Loucy (cell line): ENCODE results near the gene SCN3A.

ENCODE experiments used
- H2AFZ ChIP-seq: fragments of 200-600 bp; sonication (generic); 2 replicates; pipeline ENCODE4 v1.6.0; 2016; ENCODE audit warnings: antibody characterized with exemption, mild to moderate bottlenecking, low read length, moderate library complexity
- H3F3A ChIP-seq: fragments of 200-600 bp; 2 replicates; pipeline ENCODE4 v1.6.0; 2016; ENCODE audit warnings: antibody characterized with exemption, low read depth, mild to moderate bottlenecking
- H3K27me3 ChIP-seq: fragments of 200-600 bp; sonication (generic); 2 replicates; pipeline ENCODE4 v1.6.1; 2014; ENCODE audit warnings: low read length, mild to moderate bottlenecking; ENCODE audit not compliant: insufficient read depth, poor library complexity, severe bottlenecking
- H3K36me3 ChIP-seq: fragments of 200-600 bp; sonication (generic); 2 replicates; pipeline ENCODE4 v1.6.1; 2016; ENCODE audit warnings: low read length; ENCODE audit not compliant: insufficient read depth
- H3K4me1 ChIP-seq: fragments of 200-600 bp; sonication (generic); 2 replicates; pipeline ENCODE4 v1.5.1; 2014; ENCODE audit warnings: low read length, mild to moderate bottlenecking; ENCODE audit not compliant: insufficient read depth, poor library complexity, severe bottlenecking
- H3K4me2 ChIP-seq: fragments of 200-600 bp; sonication (generic); 2 replicates; pipeline ENCODE4 v1.6.0; 2014; ENCODE audit warnings: antibody characterized with exemption, low read length, low read depth, mild to moderate bottlenecking; ENCODE audit not compliant: poor library complexity, severe bottlenecking
- H3K4me3 ChIP-seq: fragments of 200-600 bp; sonication (generic); 2 replicates; pipeline ENCODE4 v1.5.1; 2014; ENCODE audit warnings: low read length, mild to moderate bottlenecking, mixed read lengths; ENCODE audit not compliant: poor library complexity, severe bottlenecking
- H3K79me2 ChIP-seq: fragments of 200-600 bp; sonication (generic); 2 replicates; pipeline ENCODE4 v1.6.1; 2014; ENCODE audit warnings: low read length; ENCODE audit not compliant: insufficient read depth
- H3K9ac ChIP-seq: fragments of 200-600 bp; sonication (generic); 2 replicates; pipeline ENCODE4 v1.6.0; 2014; ENCODE audit warnings: mild to moderate bottlenecking, low read depth, low read length, moderate library complexity; ENCODE audit not compliant: poor library complexity, severe bottlenecking
- H3K9me2 ChIP-seq: fragments of 200-600 bp; sonication (generic); replicated peaks from 2 replicates; pipeline ENCODE4 v1.6.1; 2016; ENCODE audit warnings: low read depth, low read length, mixed read lengths
- H3K9me3 ChIP-seq: fragments of 200-600 bp; sonication (generic); 2 replicates; pipeline ENCODE4 v1.6.1; 2014; ENCODE audit warnings: mild to moderate bottlenecking, antibody characterized with exemption, low read length, low read depth; ENCODE audit not compliant: insufficient read depth
- H4K20me1 ChIP-seq: fragments of 200-600 bp; sonication (generic); 2 replicates; pipeline ENCODE4 v1.6.0; 2014; ENCODE audit warnings: antibody characterized with exemption, low read length, mild to moderate bottlenecking; ENCODE audit not compliant: insufficient read depth, poor library complexity, severe bottlenecking
- CTCF ChIP-seq: fragments of 200-600 bp; sonication (generic); conservative IDR thresholded peaks from 2 replicates; pipeline ENCODE4 v1.5.1; 2014; ENCODE audit warnings: mild to moderate bottlenecking, antibody characterized with exemption, low read length
- EZH2phosphoT487 ChIP-seq: fragments of 200-600 bp; IDR thresholded peaks from 2 replicates; pipeline ENCODE4 v1.6.1; 2018; ENCODE audit warnings: antibody characterized with exemption, mild to moderate bottlenecking, moderate library complexity, borderline replicate concordance

SCN3A gene

GRCh38 chr2:165182029-165182428, 21.8 kb downstream of the SCN3A start:
- H3K4me2 ChIP-seq: no peak overlapping the region
- H2AFZ ChIP-seq: no peak overlapping the region
- no peaks in the 10 kb centered on the region for H3K9me2 ChIP-seq
- no peaks in the 10 kb centered on the region for H3K4me1 ChIP-seq
- H3K27me3 ChIP-seq: no peaks in the 10 kb centered on the region
- H3K9me3 ChIP-seq: no peaks in the 10 kb centered on the region
- no peaks in the 10 kb centered on the region for H4K20me1 ChIP-seq
- TF ChIP-seq EZH2phosphoT487: no peak
- no peak for TF ChIP-seq CTCF
- no peak overlapping the region for H3K4me3 ChIP-seq
- H3K36me3 ChIP-seq: no peaks in the 10 kb centered on the region
- no peaks in the 10 kb centered on the region for H3F3A ChIP-seq
- H3K79me2 ChIP-seq: no peaks in the 10 kb centered on the region
- no peak overlapping the region for H3K9ac ChIP-seq

GRCh38 chr2:165176780-165177179, 27.1 kb downstream of the SCN3A start:
- Histone ChIP-seq H3K9me2 (no peaks in the 10 kb centered on the region), H3K4me2 (no peak overlapping the region), H2AFZ (no peak overlapping the region), H3K9me3 (no peaks in the 10 kb centered on the region), H3K79me2 (no peaks in the 10 kb centered on the region), H3K36me3 (no peaks in the 10 kb centered on the region), H3K4me1 (no peaks in the 10 kb centered on the region), H3F3A (no peaks in the 10 kb centered on the region), H4K20me1 (no peaks in the 10 kb centered on the region), H3K9ac (no peak overlapping the region), H3K27me3 (no peaks in the 10 kb centered on the region), H3K4me3 (no peak overlapping the region)
- TF ChIP-seq CTCF (no peak), EZH2phosphoT487 (no peak)

- H3K9ac ChIP-seq: no peak overlapping the region
- H3K4me2 ChIP-seq: no peak overlapping the region
- H3K4me3 ChIP-seq: no peak overlapping the region
- H3K4me1 ChIP-seq: no peaks in the 10 kb centered on the region
- TF ChIP-seq EZH2phosphoT487 (no peak), CTCF (no peak)
- no peaks in the 10 kb centered on the region for H3K79me2 ChIP-seq
- no peaks in the 10 kb centered on the region for H3K9me2 ChIP-seq
- H4K20me1 ChIP-seq: no peaks in the 10 kb centered on the region
- H2AFZ ChIP-seq: no peak overlapping the region
- H3K27me3 ChIP-seq: no peaks in the 10 kb centered on the region
- H3F3A ChIP-seq: no peaks in the 10 kb centered on the region
- no peaks in the 10 kb centered on the region for H3K9me3 ChIP-seq
- H3K36me3 ChIP-seq: no peaks in the 10 kb centered on the region
Observed at GRCh38 chr2:165173215-165173614, 30.6 kb downstream of the SCN3A start.
